ENCODE data around the gene ALOXE3. TPM values are rescaled to one million over a fixed set of nuclear protein-coding genes. Genes with fewer than 3 reads are reported as not detected.
A peak's percentile ranks its signal among the peaks of the same experiment; 100 is the strongest.

The ALOXE3 gene
- total RNA-seq, 6 donors from 2014 or later, result not detected

DNA sequence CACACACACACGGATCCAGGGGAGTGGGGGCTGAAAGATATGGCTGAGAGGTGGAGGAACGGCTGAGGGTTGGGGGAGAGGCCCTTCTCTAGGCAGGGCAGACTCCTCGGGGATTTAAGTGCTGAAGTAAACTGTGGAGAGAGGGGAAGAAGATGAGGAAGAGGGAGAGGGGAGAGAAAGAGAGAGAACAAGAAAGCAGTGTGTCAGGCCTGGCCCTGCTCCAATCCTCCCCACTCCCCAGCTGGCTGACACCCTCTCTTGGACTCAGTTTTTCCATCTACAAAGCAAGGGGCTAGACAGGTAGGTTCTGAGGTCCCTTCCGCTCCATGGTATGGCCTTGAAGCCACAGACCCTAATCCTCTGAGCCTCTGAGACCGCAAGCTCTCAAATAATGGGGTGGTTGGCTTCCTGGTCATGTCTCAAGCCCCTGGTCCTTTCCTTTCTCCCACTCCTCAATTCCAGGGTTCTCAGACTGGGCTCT lies 42.5 kb upstream of the ALOXE3 start:
- Histone ChIP-seq H3K27me3 (no peaks in the 10 kb centered on the region), H3K9me3 (no peaks in the 10 kb centered on the region), H3K27ac (peak overlapping the region; percentile 95 to 99 (median 97)), H3K36me3 (peaks cover 4 to 31% (median 8%) of the 10 kb centered on the region in 4 donors), H3K4me3 (peak overlapping the region in 1 of 4 donors; percentile 3), H3K4me1 (peaks cover 43 to 66% (median 51%) of the 10 kb centered on the region in 4 donors)
- DNase-seq (no peak), ATAC-seq (ENCODE audit: low FRiP score in 2 of 2) (no peak)
- TF ChIP-seq EP300 (IDR thresholded peaks at IDR 0.05) (no peak), POLR2AphosphoS5 (IDR thresholded peaks at IDR 0.05) (no peak), POLR2A (IDR thresholded peaks at IDR 0.05) (no peak)
- TF ChIP-seq, protein P1, sequence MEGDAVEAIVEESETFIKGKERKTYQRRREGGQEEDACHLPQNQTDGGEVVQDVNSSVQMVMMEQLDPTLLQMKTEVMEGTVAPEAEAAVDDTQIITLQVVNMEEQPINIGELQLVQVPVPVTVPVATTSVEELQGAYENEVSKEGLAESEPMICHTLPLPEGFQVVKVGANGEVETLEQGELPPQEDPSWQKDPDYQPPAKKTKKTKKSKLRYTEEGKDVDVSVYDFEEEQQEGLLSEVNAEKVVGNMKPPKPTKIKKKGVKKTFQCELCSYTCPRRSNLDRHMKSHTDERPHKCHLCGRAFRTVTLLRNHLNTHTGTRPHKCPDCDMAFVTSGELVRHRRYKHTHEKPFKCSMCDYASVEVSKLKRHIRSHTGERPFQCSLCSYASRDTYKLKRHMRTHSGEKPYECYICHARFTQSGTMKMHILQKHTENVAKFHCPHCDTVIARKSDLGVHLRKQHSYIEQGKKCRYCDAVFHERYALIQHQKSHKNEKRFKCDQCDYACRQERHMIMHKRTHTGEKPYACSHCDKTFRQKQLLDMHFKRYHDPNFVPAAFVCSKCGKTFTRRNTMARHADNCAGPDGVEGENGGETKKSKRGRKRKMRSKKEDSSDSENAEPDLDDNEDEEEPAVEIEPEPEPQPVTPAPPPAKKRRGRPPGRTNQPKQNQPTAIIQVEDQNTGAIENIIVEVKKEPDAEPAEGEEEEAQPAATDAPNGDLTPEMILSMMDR (IDR thresholded peaks at IDR 0.05), result no peak
- 50 to 59% methylated on average over 5 of the region's 5 CpGs for whole genome bisulfite sequencing, 2 donors

DNA sequence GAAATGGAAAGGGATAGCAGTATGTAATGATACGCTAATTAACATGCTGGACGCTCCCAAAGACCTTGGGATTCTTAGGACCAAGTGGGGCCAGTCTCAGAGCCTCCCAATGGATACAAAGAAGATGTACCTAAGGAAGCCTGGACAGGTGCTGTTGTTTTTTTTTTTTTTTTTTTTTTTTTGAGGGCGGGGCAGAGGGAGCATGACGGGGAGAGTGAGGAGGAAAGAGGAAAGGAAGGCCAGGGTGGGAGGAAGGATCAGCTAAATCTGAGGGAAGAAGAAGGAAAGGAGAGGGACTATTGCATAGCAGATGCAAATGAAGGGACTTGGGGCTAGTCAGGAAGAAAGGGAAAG lies 41.9 kb upstream of the ALOXE3 start:
- Histone ChIP-seq H3K27ac (peak overlapping the region in 2 of 4 donors; percentile 98 to 99), H3K4me3 (no peak overlapping the region), H3K9me3 (no peaks in the 10 kb centered on the region), H3K4me1 (peaks cover 43 to 66% (median 51%) of the 10 kb centered on the region in 4 donors), H3K36me3 (peaks cover 4 to 31% (median 8%) of the 10 kb centered on the region in 4 donors), H3K27me3 (no peaks in the 10 kb centered on the region)
- no peak for TF ChIP-seq EP300 (IDR thresholded peaks at IDR 0.05)
- no peak for TF ChIP-seq POLR2A (IDR thresholded peaks at IDR 0.05)
- no peak for TF ChIP-seq POLR2AphosphoS5 (IDR thresholded peaks at IDR 0.05)
- TF ChIP-seq, protein P1 (IDR thresholded peaks at IDR 0.05), result no peak
- DNase-seq, result no peak
- WGBS, 2 donors, result 64 to 68% methylated on average over 4 of the region's 4 CpGs
- no peak for ATAC-seq (ENCODE audit: low FRiP score in 2 of 2)

DNA sequence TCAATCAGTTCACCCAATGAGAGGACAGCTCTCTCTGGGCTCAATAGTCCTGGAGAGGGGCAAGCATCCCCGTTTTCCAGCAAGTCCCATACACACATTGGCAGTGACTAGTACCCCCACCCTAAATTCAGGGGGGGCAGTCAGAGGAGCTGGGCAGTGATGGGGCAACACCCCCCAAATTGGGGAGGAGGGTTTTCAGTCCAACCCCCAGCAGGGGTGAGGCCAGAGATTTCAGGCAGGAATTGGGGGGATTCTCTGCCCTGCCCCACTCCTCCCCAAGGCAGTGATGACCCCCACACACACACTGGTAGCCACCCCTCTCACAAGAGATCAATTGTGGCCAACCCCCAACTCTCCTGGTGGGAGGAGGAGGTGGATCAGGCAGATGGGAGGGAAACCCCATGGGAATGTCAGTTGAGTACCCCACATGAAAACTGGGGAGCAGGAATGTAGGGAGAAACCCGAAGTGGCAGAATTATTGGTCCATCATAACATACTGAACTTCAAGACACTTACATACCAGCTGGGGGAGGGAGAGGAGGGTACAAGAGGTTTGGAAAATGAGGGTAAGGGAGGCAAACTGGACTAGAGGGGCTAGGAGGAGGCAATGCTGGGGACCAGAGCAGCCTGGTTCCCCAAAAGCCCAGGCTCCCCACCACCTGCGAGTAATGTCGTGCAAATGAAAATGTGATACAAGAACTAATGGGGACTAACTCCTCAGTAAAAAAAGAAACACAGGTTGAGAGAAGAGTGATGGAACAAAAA lies 41.3 kb upstream of the ALOXE3 start:
- H3K4me3 ChIP-seq, result no peak overlapping the region
- H3K27ac ChIP-seq, result peak overlapping the region; percentile 41 to 98 (median 69)
- peaks cover 39 to 62% (median 47%) of the 10 kb centered on the region in 4 donors for H3K4me1 ChIP-seq
- H3K9me3 ChIP-seq, result no peaks in the 10 kb centered on the region
- ATAC-seq (ENCODE audit: low FRiP score in 2 of 2), result no peak
- H3K36me3 ChIP-seq, result peaks cover 4 to 31% (median 8%) of the 10 kb centered on the region in 4 donors
- no peak for DNase-seq
- WGBS, 2 donors, result 73 to 77% methylated on average over 4 of the region's 4 CpGs
- TF ChIP-seq, protein P1 (IDR thresholded peaks at IDR 0.05), result no peak
- no peak for TF ChIP-seq POLR2A (IDR thresholded peaks at IDR 0.05)
- no peak for TF ChIP-seq POLR2AphosphoS5 (IDR thresholded peaks at IDR 0.05)
- TF ChIP-seq EP300 (IDR thresholded peaks at IDR 0.05), result no peak
- no peaks in the 10 kb centered on the region for H3K27me3 ChIP-seq

DNA sequence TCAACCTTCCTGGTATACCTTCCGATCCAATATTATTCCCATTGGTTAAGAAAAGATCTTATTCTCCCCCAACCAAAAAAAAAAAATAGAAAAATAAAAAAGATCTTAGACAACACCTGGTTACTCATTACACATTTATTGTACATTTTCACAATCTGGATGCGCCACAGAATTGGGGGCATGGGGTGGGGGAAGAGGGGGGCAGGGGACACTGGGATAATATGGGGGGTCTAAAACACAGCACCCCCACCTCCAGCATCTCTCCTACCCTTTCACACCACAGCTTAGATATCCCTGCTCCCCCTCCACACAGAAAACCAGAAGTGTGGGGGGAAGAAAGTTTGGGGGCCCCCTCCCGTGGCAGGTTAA lies 40.7 kb upstream of the ALOXE3 start:
- no peak for DNase-seq
- H3K4me1 ChIP-seq, result peaks cover 33 to 57% (median 42%) of the 10 kb centered on the region in 4 donors
- H3K27me3 ChIP-seq, result no peaks in the 10 kb centered on the region
- TF ChIP-seq POLR2A (IDR thresholded peaks at IDR 0.05) (no peak), EP300 (IDR thresholded peaks at IDR 0.05) (no peak), POLR2AphosphoS5 (IDR thresholded peaks at IDR 0.05) (no peak)
- TF ChIP-seq, protein P1 (IDR thresholded peaks at IDR 0.05), result no peak
- no peak overlapping the region for H3K4me3 ChIP-seq
- no peak for ATAC-seq (ENCODE audit: low FRiP score in 2 of 2)
- H3K36me3 ChIP-seq, result peaks cover 4 to 31% (median 8%) of the 10 kb centered on the region in 4 donors
- H3K9me3 ChIP-seq, result no peaks in the 10 kb centered on the region
- 63 to 65% methylated on average over 3 of the region's 3 CpGs for whole genome bisulfite sequencing, 2 donors
- peak overlapping the region in 3 of 4 donors; percentile 43 to 95 (median 80) for H3K27ac ChIP-seq

All from upper lobe of left lung (tissue), 6 donors.